Muscle layer of duodenum (tissue), 2 donors: ENCODE measurements around the gene FAM107B.
"Not testable (repeated sequence)": the region's sequence is repeated elsewhere in the genome, so short reads cannot be mapped to it uniquely, and the experiment has no call there.

Experiments
- H3K27ac ChIP-seq: one replicate; pipeline ENCODE4 v1.7.0; 2013; ENCODE audit warnings: mild to moderate bottlenecking, low read length
- H3K27me3 ChIP-seq: one replicate; pipeline ENCODE4 v1.7.0; 2013; ENCODE audit warnings: low read depth, mild to moderate bottlenecking, control low read depth, low read length
- H3K36me3 ChIP-seq, 2 donors: one replicate each; pipeline ENCODE4 v1.7.0; 2013; ENCODE audit warnings: low read length in 2 of 2, control low read depth in 1 of 2, mild to moderate bottlenecking in 1 of 2; ENCODE audit not compliant: insufficient read depth in 2 of 2, control insufficient read depth in 1 of 2
- H3K4me1 ChIP-seq, 2 donors: one replicate each; pipeline ENCODE4 v1.7.0; 2013; ENCODE audit warnings: low read length in 2 of 2, mild to moderate bottlenecking in 2 of 2, control low read depth in 1 of 2, moderate library complexity in 1 of 2; ENCODE audit not compliant: insufficient read depth in 2 of 2, control insufficient read depth in 1 of 2
- H3K4me3 ChIP-seq, 2 donors: one replicate each; pipeline ENCODE4 v1.7.0; 2013; ENCODE audit warnings: low read length in 2 of 2, low read depth in 1 of 2, mild to moderate bottlenecking in 1 of 2
- H3K9me3 ChIP-seq, 2 donors: one replicate each; pipeline ENCODE4 v1.7.0; 2013; ENCODE audit warnings: low read length in 2 of 2, control low read depth in 1 of 2, mild to moderate bottlenecking in 1 of 2; ENCODE audit not compliant: control insufficient read depth in 1 of 2
- donor health status: healthy.

The FAM107B gene

GRCh38 chr10:14731875-14732512 is 42.7 kb downstream of the FAM107B start:
- Histone ChIP-seq H3K9me3 (peaks cover 0 to 2% of the 10 kb centered on the region in 2 donors), H3K27me3 (no peaks in the 10 kb centered on the region), H3K27ac (no peak overlapping the region), H3K4me3 (no peak overlapping the region), H3K36me3 (no peaks in the 10 kb centered on the region), H3K4me1 (peaks cover 7 to 8% of the 10 kb centered on the region in 2 donors)

DNA sequence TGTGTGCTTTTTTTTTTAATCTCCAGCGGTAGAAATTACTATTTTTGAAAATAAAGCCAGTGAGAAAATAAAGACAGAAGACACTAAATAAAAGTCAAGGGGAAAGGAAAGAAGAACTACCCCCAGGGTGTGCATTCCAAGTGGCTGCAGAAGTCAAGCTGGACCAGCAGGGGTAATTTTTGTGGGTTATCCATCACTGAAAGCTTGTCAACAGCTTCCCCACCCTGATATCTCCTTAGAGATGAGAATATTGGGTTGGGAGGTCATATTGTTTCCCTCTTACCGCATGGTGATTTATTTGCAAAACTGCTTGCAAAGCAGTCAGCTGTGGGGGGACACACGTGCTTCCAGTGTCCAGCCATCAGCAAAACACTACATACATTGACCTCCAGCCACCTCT is 46.4 kb downstream of the FAM107B start:
- Histone ChIP-seq H3K4me1 (no peaks in the 10 kb centered on the region), H3K36me3 (no peaks in the 10 kb centered on the region), H3K27ac (no peak overlapping the region), H3K9me3 (peaks cover 0 to 2% of the 10 kb centered on the region in 2 donors), H3K4me3 (no peak overlapping the region), H3K27me3 (no peaks in the 10 kb centered on the region)

- no peaks in the 10 kb centered on the region for H3K36me3 ChIP-seq
- peaks cover 0 to 2% of the 10 kb centered on the region in 2 donors for H3K9me3 ChIP-seq
- no peaks in the 10 kb centered on the region for H3K4me1 ChIP-seq
- no peak overlapping the region for H3K4me3 ChIP-seq
- no peaks in the 10 kb centered on the region for H3K27me3 ChIP-seq
- H3K27ac ChIP-seq: no peak overlapping the region
These were observed 46.8 kb downstream of the FAM107B start for GRCh38 chr10:14727924-14728323.

GRCh38 chr10:14727465-14727864 is 47.2 kb downstream of the FAM107B start:
- Histone ChIP-seq H3K9me3 (peaks cover 0 to 2% of the 10 kb centered on the region in 2 donors), H3K27me3 (no peaks in the 10 kb centered on the region), H3K36me3 (no peaks in the 10 kb centered on the region), H3K4me1 (no peaks in the 10 kb centered on the region), H3K27ac (no peak overlapping the region), H3K4me3 (no peak overlapping the region)

DNA sequence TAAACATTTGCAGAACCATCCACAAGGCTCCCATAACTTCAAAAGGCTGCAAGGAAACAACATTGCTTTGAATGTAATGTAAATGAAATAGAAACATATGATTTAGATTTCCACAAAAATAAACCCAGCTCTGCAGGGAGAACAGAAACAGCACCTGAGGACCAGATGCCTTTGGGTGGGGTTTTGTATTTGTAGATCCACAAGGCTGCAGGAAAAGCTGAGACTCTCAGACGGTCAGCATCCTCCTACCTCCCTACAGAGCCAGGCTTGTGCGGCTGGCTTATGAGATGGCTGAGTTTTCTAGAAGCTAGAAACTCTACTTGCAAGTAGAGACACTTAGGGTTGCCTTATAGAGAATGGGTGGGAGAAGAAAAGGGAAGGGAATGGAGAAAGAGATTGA is 49.8 kb downstream of the FAM107B start:
- H3K36me3 ChIP-seq: no peaks in the 10 kb centered on the region
- no peak overlapping the region for H3K4me3 ChIP-seq
- H3K27me3 ChIP-seq: no peaks in the 10 kb centered on the region
- H3K4me1 ChIP-seq: no peaks in the 10 kb centered on the region
- peaks cover 0 to 2% of the 10 kb centered on the region in 2 donors for H3K9me3 ChIP-seq
- no peak overlapping the region for H3K27ac ChIP-seq

GRCh38 chr10:14723052-14723689 is 51.5 kb downstream of the FAM107B start:
- Histone ChIP-seq H3K9me3 (peaks cover 0 to 2% of the 10 kb centered on the region in 2 donors), H3K36me3 (no peaks in the 10 kb centered on the region), H3K27me3 (no peaks in the 10 kb centered on the region), H3K4me1 (no peaks in the 10 kb centered on the region), H3K27ac (no peak overlapping the region), H3K4me3 (no peak overlapping the region)

GRCh38 chr10:14717552-14717951 is 57.1 kb downstream of the FAM107B start:
- H3K36me3 ChIP-seq: no peaks in the 10 kb centered on the region

DNA sequence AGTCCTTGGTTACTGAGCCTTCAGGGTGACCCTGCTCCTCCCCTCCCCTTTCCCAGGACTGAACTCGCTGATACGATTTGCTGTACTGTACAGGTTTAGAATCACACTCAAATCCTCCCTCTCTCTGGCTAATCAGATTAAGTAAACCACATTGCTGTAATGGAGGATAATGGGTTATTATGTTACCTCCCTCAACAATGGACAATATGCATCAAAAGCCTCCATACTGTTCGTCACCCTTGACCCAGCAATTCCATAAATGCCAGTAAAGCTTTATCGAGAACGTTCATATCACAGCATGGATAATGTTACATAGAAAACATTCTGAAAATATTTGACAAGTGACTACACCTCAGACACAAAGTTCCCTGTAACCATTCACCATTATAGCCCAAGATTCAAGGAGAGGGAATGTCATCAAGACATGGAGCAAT is 61.7 kb downstream of the FAM107B start:
- Histone ChIP-seq H3K36me3 (no peaks in the 10 kb centered on the region), H3K4me3 (no peak overlapping the region), H3K27ac (no peak overlapping the region), H3K27me3 (no peaks in the 10 kb centered on the region), H3K9me3 (no peaks in the 10 kb centered on the region), H3K4me1 (no peaks in the 10 kb centered on the region)

More at GRCh38 chr10:14717552-14717951, 57.1 kb downstream of the FAM107B start:
- Histone ChIP-seq H3K27ac (no peak overlapping the region), H3K4me3 (no peak overlapping the region), H3K9me3 (no peaks in the 10 kb centered on the region), H3K4me1 (no peaks in the 10 kb centered on the region), H3K27me3 (no peaks in the 10 kb centered on the region)

DNA sequence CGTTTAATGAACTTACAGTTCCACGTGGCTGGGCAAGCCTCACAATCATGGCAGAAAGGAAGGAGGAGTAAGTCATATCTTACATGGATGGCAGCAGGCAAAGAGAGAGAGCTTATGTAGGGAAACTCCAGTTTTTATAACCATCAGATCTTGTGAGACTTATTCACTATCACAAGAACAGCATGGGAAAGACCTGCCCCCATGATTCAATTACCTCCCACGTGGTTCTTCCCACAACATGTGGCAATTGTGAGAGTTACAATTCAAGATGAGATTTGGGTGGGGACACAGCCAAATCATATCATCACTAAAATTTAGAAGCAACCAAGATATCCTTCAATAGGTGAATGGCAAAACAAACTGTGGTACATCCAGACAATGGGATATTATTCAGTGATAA is 65.4 kb downstream of the FAM107B start:
- not testable (repeated sequence) for H3K4me1 ChIP-seq, H3K27ac ChIP-seq, H3K36me3 ChIP-seq, H3K9me3 ChIP-seq, H3K4me3 ChIP-seq, H3K27me3 ChIP-seq

DNA sequence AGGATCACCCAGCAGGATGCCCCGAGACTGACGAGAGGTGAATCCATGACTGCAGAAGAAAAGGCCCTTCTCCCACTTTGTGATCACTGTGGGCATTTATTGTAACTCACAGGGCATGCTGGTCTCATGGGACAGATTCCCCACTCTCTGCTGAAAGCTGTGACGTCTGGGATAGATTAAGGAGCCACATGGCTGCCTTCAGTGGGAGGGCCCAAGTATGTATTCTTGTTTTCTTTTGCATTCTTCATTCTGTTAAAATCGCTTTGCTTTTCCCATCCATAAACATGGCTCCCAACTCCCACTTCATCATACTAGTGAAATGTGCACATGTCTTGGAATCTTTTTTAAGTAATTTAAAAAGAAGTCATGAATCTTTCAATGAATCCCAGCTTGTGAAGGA is 67.2 kb downstream of the FAM107B start:
- Histone ChIP-seq H3K4me1 (no peaks in the 10 kb centered on the region), H3K27me3 (no peaks in the 10 kb centered on the region)

DNA sequence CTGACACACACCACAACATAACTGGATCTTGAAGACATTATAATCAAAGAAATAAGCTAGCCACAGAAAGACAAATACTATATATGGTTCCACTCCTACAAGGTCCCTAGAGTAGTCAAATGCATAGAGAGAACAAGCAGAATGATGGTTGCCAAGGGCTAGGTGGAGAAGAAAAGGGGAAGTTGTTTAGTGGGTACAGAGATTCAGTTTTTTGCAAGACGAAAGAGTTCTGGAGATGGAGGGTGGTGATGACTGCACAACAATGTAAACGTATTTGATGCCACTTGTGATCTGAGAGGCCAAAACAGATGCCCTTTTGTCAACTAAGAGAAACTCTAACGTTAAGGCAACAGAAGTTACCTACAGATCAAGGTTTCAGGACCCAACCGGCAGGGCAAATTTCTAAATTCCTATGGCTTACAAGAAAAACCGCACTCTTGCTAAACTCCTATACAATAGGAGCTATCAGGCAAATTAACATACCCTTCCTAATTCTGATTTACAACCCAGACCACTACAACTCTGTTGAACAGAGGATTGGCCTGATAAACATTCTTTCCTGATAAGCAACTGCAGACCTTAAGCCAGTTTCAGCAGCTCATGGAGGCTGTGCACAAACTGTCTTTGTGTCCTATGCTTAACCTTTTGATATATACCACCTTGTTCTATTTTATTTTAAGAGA is 69.0 kb downstream of the FAM107B start:
- H3K36me3 ChIP-seq: no peaks in the 10 kb centered on the region
- no peaks in the 10 kb centered on the region for H3K4me1 ChIP-seq
- H3K9me3 ChIP-seq: no peaks in the 10 kb centered on the region
- no peak overlapping the region for H3K4me3 ChIP-seq
- H3K27ac ChIP-seq: no peak overlapping the region
- H3K27me3 ChIP-seq: no peaks in the 10 kb centered on the region

More for the DNA sequence above, 67.2 kb downstream of the FAM107B start:
- H3K9me3 ChIP-seq: no peaks in the 10 kb centered on the region
- no peaks in the 10 kb centered on the region for H3K36me3 ChIP-seq
- no peak overlapping the region for H3K4me3 ChIP-seq
- H3K27ac ChIP-seq: no peak overlapping the region
